Heart right ventricle (tissue), 16 donors: ENCODE measurements around the gene SMAD2. TPM values are rescaled to one million over a fixed set of nuclear protein-coding genes. Genes with fewer than 3 reads are reported as not detected.
A peak's percentile ranks its signal among the peaks of the same experiment; 100 is the strongest.

Source experiments
- ATAC-seq, 8 donors: fragments of 200-7000 bp; cut with Tn5 transposase; one replicate each; pipeline ENCODE4 v1.9.1; 2020; ENCODE audit warnings: mild to moderate bottlenecking in 8 of 8, moderate library complexity in 8 of 8, moderate number of reproducible peaks in 1 of 8
- DNase-seq, 2 donors: peaks; one replicate each; pipeline ENCODE4 v3.0.0-alpha.2; 2020
- H3K27ac ChIP-seq, 10 donors: fragments of 200-600 bp; sonication (generic) in 2 of 10; one replicate each; pipeline versions ENCODE4 v1.5.0 to v1.8.0; 2020 to 2022; ENCODE audit warnings: mild to moderate bottlenecking in 3 of 10
- H3K27me3 ChIP-seq, 7 donors: fragments of 200-600 bp; one replicate each; pipeline ENCODE4 v1.8.0; 2021 to 2022; ENCODE audit warnings: mild to moderate bottlenecking in 2 of 7
- H3K36me3 ChIP-seq, 9 donors: fragments of 200-600 bp; sonication (generic) in 1 of 9; one replicate each; pipeline versions ENCODE4 v1.5.0 to v1.8.0; 2020 to 2022; ENCODE audit warnings: mild to moderate bottlenecking in 2 of 9
- H3K4me1 ChIP-seq, 9 donors: fragments of 200-600 bp; sonication (generic) in 1 of 9; one replicate each; pipeline versions ENCODE4 v1.5.0 to v1.8.0; 2020 to 2022; ENCODE audit warnings: mild to moderate bottlenecking in 4 of 9
- H3K4me3 ChIP-seq, 10 donors: fragments of 200-600 bp; sonication (generic) in 2 of 10; one replicate each; pipeline versions ENCODE4 v1.5.0 to v1.8.0; 2020 to 2022; ENCODE audit warnings: mild to moderate bottlenecking in 7 of 10, moderate library complexity in 2 of 10
- H3K9me3 ChIP-seq, 11 donors: fragments of 200-600 bp in 10 of 11; sonication (generic) in 2 of 11; one replicate each; pipeline versions ENCODE4 v1.5.0 to v1.8.0; 2013 to 2022; ENCODE audit warnings: mild to moderate bottlenecking in 2 of 11, control low read depth in 1 of 11, moderate library complexity in 1 of 11
- CTCF ChIP-seq, 9 donors: fragments of 200-600 bp; sonication (generic) in 2 of 9; IDR thresholded peaks; one replicate each; pipeline versions ENCODE4 v1.5.0 to v1.8.0; 2021 to 2022; ENCODE audit warnings: antibody characterized with exemption in 9 of 9, mild to moderate bottlenecking in 5 of 9, moderate library complexity in 1 of 9
- WGBS, 2 donors: extraction: QIAGEN DNeasy Blood & Tissue Kit; methylation state at CpG; one replicate each; pipeline ENCODE4 v1.1.7; 2013; ENCODE audit warnings: inconsistent platforms in 1 of 2; 5-methylcytosine and 5-hydroxymethylcytosine counted together
- intact Hi-C, 10 donors: fragments of 100-400 bp; cut with DNase I; formaldehyde crosslinking; loops; one replicate each; pipeline versions ENCODE4 v1.11.1 to v1.14.2; 2022
- polyA plus RNA-seq, 2 donors: library from polyadenylated mRNA; stranded (reverse); fragments of 200-250 nt; gene quantifications; one replicate each; pipeline ENCODE4 v1.2.3, GENCODE V29; 2013
- total RNA-seq, 10 donors: library from RNA; stranded (reverse); fragmentation: NEBNext Ultra II Directional in 3 of 10; extraction: Animal tissue kit (Norgen Biotek cat#: 25700) in 3 of 10; gene quantifications; one replicate each; pipeline versions ENCODE4 v1.2.1 to v1.2.4, GENCODE V29; 2021 to 2023
- donor health status: Arrhythmogenic right ventricular cardiomyopathy.
- donor health status: ischemic (EF 13 %, LVEDD 7.1; RV severe dilation, severe dysfunction).
- donor health status: healthy with polysubstance abuse.
- donor health status: DM: no; HTN: yes; CAD: no.
- donor health status: DM: no; HTN: no; CAD: no.
- donor health status: ischemic (EF 25% LVEDD 6.9; RV normal size, moderate dysfunction).
- donor health status: ischemic (EF 25% LVEDD 5.7; RV mildly dilated, moderate dysfunction).
- donor health status: healthy.
- donor health status: DM: yes; HTN: yes; CAD: no.
- donor health status: Ischemic cardiomyopathy.
- donor health status: ischemic (EF 35%, LVEDD 5.7; RV mildly dilated, moderate dysfunction).
- donor health status: nonischemic (EF 11% LVEDD 7.7; RV severe dilation, severe dysfunction).
- donor health status: DM: yes; HTN: yes; CAD: no.
- donor health status: PGD.
- donor health status: ischemic (EF 29% LVEDD 5.4; RV normal size, mild dysfunction).
- donor health status: nonischemic (EF 23%, LVEDD 6.1; RV moderate dilation, normal function).

Gene SMAD2
- total and polyA plus RNA-seq, 12 donors = 11.6 to 118 (median 92.9) TPM

GRCh38 chr18:47777626-47778025, 152.8 kb downstream of the SMAD2 start:
- TF ChIP-seq CTCF (IDR thresholded peaks at IDR 0.05) = no peak
- 91 to 95% methylated on average over 2 of the region's 2 CpGs for WGBS, 2 donors
- DNase-seq (no peak), ATAC-seq (no peak)
- Histone ChIP-seq H3K4me3 (no peak overlapping the region), H3K4me1 (peaks cover 0 to 9% (median 0%) of the 10 kb centered on the region in 9 donors), H3K36me3 (no peaks in the 10 kb centered on the region), H3K27me3 (peaks cover 0 to 4% (median 0%) of the 10 kb centered on the region in 7 donors), H3K9me3 (no peaks in the 10 kb centered on the region), H3K27ac (no peak overlapping the region)
- intact Hi-C loops = loop anchor here in 6 of 10 donors (2.0 to 10.0 kb wide), 3 partner anchors 245 to 667 kb away; no protein-coding TSS in a partner anchor

- peak in 6 of 9 donors; percentile 14 to 44 (median 28) for TF ChIP-seq CTCF (IDR thresholded peaks at IDR 0.05)
- Histone ChIP-seq H3K27me3 (peaks cover 0 to 4% (median 0%) of the 10 kb centered on the region in 7 donors), H3K9me3 (no peaks in the 10 kb centered on the region), H3K36me3 (no peaks in the 10 kb centered on the region), H3K4me1 (peaks cover 0 to 5% (median 0%) of the 10 kb centered on the region in 9 donors), H3K27ac (no peak overlapping the region), H3K4me3 (no peak overlapping the region)
- DNase-seq = no peak
- peak in 1 of 8 donors; percentile 42 for ATAC-seq
- intact Hi-C loops = loop anchor here in 6 of 10 donors (2.0 to 10.0 kb wide), 3 partner anchors 246 to 669 kb away; no protein-coding TSS in a partner anchor
- 65 to 67% methylated on average over 5 of the region's 5 CpGs for WGBS, 2 donors
Measured at GRCh38 chr18:47775961-47776360, 154.5 kb downstream of the SMAD2 start.

- no peak overlapping the region for H3K4me3 ChIP-seq
- H3K36me3 ChIP-seq = no peaks in the 10 kb centered on the region
- intact Hi-C loops = loop anchor here in 5 of 10 donors (2.0 to 10.0 kb wide), 4 partner anchors 245 to 671 kb away; no protein-coding TSS in a partner anchor
- TF ChIP-seq CTCF (IDR thresholded peaks at IDR 0.05) = no peak
- H3K27ac ChIP-seq = no peak overlapping the region
- ATAC-seq (no peak), DNase-seq (no peak)
- 80 to 84% methylated on average over 2 of the region's 2 CpGs for WGBS, 2 donors
- no peaks in the 10 kb centered on the region for H3K9me3 ChIP-seq
- peaks cover 0 to 4% (median 0%) of the 10 kb centered on the region in 7 donors for H3K27me3 ChIP-seq
- peaks cover 0 to 5% (median 0%) of the 10 kb centered on the region in 9 donors for H3K4me1 ChIP-seq
Measured at GRCh38 chr18:47773931-47774330, 156.5 kb downstream of the SMAD2 start.

GRCh38 chr18:47772374-47773248, 157.8 kb downstream of the SMAD2 start:
- WGBS, 2 donors = 63 to 64% methylated on average over 16 of the region's 16 CpGs
- TF ChIP-seq CTCF (IDR thresholded peaks at IDR 0.05) = peak; percentile 45 to 87 (median 68)

More at GRCh38 chr18:47772374-47773248, 157.8 kb downstream of the SMAD2 start:
- intact Hi-C loops = loop anchor here in 6 of 10 donors (1.0 to 10.0 kb wide), 6 partner anchors 246 to 672 kb away; no protein-coding TSS in a partner anchor
- no peak overlapping the region for H3K27ac ChIP-seq
- H3K36me3 ChIP-seq = no peaks in the 10 kb centered on the region
- no peaks in the 10 kb centered on the region for H3K27me3 ChIP-seq
- peaks cover 0 to 5% (median 0%) of the 10 kb centered on the region in 9 donors for H3K4me1 ChIP-seq
- peak in 7 of 8 donors; percentile 53 to 81 (median 74) for ATAC-seq
- peak; percentile 23 to 56 for DNase-seq
- no peaks in the 10 kb centered on the region for H3K9me3 ChIP-seq
- H3K4me3 ChIP-seq = no peak overlapping the region
